ENCODE measurements around the gene AP5Z1. TPM values are rescaled to one million over a fixed set of nuclear protein-coding genes. Genes with fewer than 3 reads are reported as not detected.
"Not testable (repeated sequence)": the region's sequence is repeated elsewhere in the genome, so short reads cannot be mapped to it uniquely, and the experiment has no call there.

AP5Z1 gene
- total RNA-seq, 1 experiment from 2014 or later = 37.2 TPM

GRCh38 chr7:4787947-4788626, 12.7 kb downstream of the AP5Z1 start:
- no peak for DNase-seq (ENCODE audit: low read depth)

- DNase-seq (ENCODE audit: low read depth) = no peak
Observed at GRCh38 chr7:4788627-4789189, 13.3 kb downstream of the AP5Z1 start.

- DNase-seq (ENCODE audit: low read depth) = no peak
Observed at GRCh38 chr7:4789194-4790077, 14.0 kb downstream of the AP5Z1 start.

GRCh38 chr7:4790078-4790465, 14.6 kb downstream of the AP5Z1 start:
- DNase-seq (ENCODE audit: low read depth) = no peak

- no peak for DNase-seq (ENCODE audit: low read depth)
Observed at GRCh38 chr7:4790516-4790991, 15.1 kb downstream of the AP5Z1 start.

GRCh38 chr7:4791101-4791737, 15.8 kb downstream of the AP5Z1 start:
- no peak for DNase-seq (ENCODE audit: low read depth)

- DNase-seq (ENCODE audit: low read depth) = peak; percentile 40
Observed at GRCh38 chr7:4791738-4792536, 16.5 kb downstream of the AP5Z1 start.

GRCh38 chr7:4792537-4793126, 17.2 kb downstream of the AP5Z1 start:
- DNase-seq (ENCODE audit: low read depth) = no peak

- DNase-seq (ENCODE audit: low read depth) = not testable (repeated sequence)
Observed at GRCh38 chr7:4793385-4793993, 18.1 kb downstream of the AP5Z1 start.

GRCh38 chr7:4794171-4794570, 18.7 kb downstream of the AP5Z1 start:
- DNase-seq (ENCODE audit: low read depth) = not testable (repeated sequence)

- peak; percentile 79 for DNase-seq (ENCODE audit: low read depth)
Observed at GRCh38 chr7:4794591-4795350, 19.3 kb downstream of the AP5Z1 start.

GRCh38 chr7:4796453-4796852, 21.0 kb downstream of the AP5Z1 start:
- no peak for DNase-seq (ENCODE audit: low read depth)

GRCh38 chr7:4797858-4798705, 22.7 kb downstream of the AP5Z1 start:
- DNase-seq (ENCODE audit: low read depth) = peak; percentile 79

- DNase-seq (ENCODE audit: low read depth) = no peak
Observed at GRCh38 chr7:4798706-4799235, 23.3 kb downstream of the AP5Z1 start.

GRCh38 chr7:4799508-4800268, 24.3 kb downstream of the AP5Z1 start:
- DNase-seq (ENCODE audit: low read depth) = peak; percentile 48

GRCh38 chr7:4800487-4800886, 25.1 kb downstream of the AP5Z1 start:
- no peak for DNase-seq (ENCODE audit: low read depth)

All from Daoy (cell line).